ENCODE data around the gene THG1L. TPM values are rescaled to one million over a fixed set of nuclear protein-coding genes. Genes with fewer than 3 reads are reported as not detected.

Gene THG1L
- total and polyA plus RNA-seq, 2 of the 13 experiments (the other 11 are each of a cell fraction or from before 2014, with no cell fraction given): 16.6 to 17.2 TPM

GRCh38 chr5:157766902-157767301, 35.7 kb downstream of the THG1L start:
- Histone ChIP-seq H4K20me1 (ENCODE audit: insufficient read depth, low read length) (no peaks in the 10 kb centered on the region), H3K27ac (ENCODE audit: extremely low read length, insufficient read depth, low read length) (no peak overlapping the region), H3K36me3 (replicated peaks in 1 of 2; ENCODE audit: control insufficient read depth in 1 of 2, insufficient read depth in 2 of 2, low read length in 2 of 2) (no peaks in the 10 kb centered on the region), H3K4me1 (ENCODE audit: insufficient read depth, low read length) (no peaks in the 10 kb centered on the region), H3K9ac (ENCODE audit: insufficient read depth, low read depth, low read length) (no peak overlapping the region), H3K79me2 (ENCODE audit: insufficient read depth, low read length) (no peaks in the 10 kb centered on the region), H3K4me3 (replicated peaks in 1 of 3; ENCODE audit: insufficient read depth in 1 of 3, low read depth in 2 of 3, low read length in 3 of 3) (no peak overlapping the region), H3K27me3 (ENCODE audit: control insufficient read depth in 1 of 2, insufficient read depth in 2 of 2, low read length in 2 of 2) (peaks cover 0 to 7% of the 10 kb centered on the region in 2 experiments; a peak in 1 of 5 replicates), H2AFZ (ENCODE audit: low read length) (no peak overlapping the region), H3K4me2 (ENCODE audit: low read depth, low read length) (no peak overlapping the region), H3K9me3 (ENCODE audit: low read length) (no peaks in the 10 kb centered on the region)
- no TSS peak for BruUV-seq (replicated peaks)
- 40% methylated on average over 1 of the region's 1 CpG for WGBS (ENCODE audit: low lambda C conversion rate)
- POLR2A ChIA-PET: no interaction called here
- DNase-seq (ENCODE audit: low spot score): no peak
- TF ChIP-seq MTA1 (CRISPR knock-in tag; IDR thresholded peaks at IDR 0.05; ENCODE audit: borderline replicate concordance) (no peak), CHD2 (IDR thresholded peaks at IDR 0.05; ENCODE audit: low read depth, low read length) (no peak), IRF9 (CRISPR knock-in tag; IDR thresholded peaks at IDR 0.05; ENCODE audit: borderline replicate concordance) (no peak), ZNF337 (CRISPR knock-in tag; IDR thresholded peaks at IDR 0.05; ENCODE audit: borderline replicate concordance, low read depth) (no peak), ZNF770 (CRISPR knock-in tag; IDR thresholded peaks at IDR 0.05) (no peak)
- CTCF ChIA-PET (ENCODE audit: low intra/inter-chr PET ratio, low total read pairs): no interaction called here
- ATAC-seq: no peak
- in situ Hi-C loops (cut with HindIII; ENCODE audit: extremely low pct_ligation_motif_present, low pct_unique_long_range_greater_than_20kb): no loop called here
- intact Hi-C loops (cut with micrococcal nuclease; ENCODE audit: unreplicated experiment): no loop called here
- FAIRE-seq: no peak

- intact Hi-C loops (cut with micrococcal nuclease; ENCODE audit: unreplicated experiment) (no loop called here), in situ Hi-C loops (cut with HindIII; ENCODE audit: extremely low pct_ligation_motif_present, low pct_unique_long_range_greater_than_20kb) (no loop called here)
- ChIA-PET POLR2A (no interaction called here), CTCF (ENCODE audit: low intra/inter-chr PET ratio, low total read pairs) (no interaction called here)
- no peak for DNase-seq (ENCODE audit: low spot score)
- H3K9ac ChIP-seq (ENCODE audit: insufficient read depth, low read depth, low read length): no peak overlapping the region
- H3K36me3 ChIP-seq (replicated peaks in 1 of 2; ENCODE audit: control insufficient read depth in 1 of 2, insufficient read depth in 2 of 2, low read length in 2 of 2): no peaks in the 10 kb centered on the region
- no peak overlapping the region for H3K4me2 ChIP-seq (ENCODE audit: low read depth, low read length)
- ATAC-seq: no peak
- WGBS (ENCODE audit: low lambda C conversion rate): 42% methylated on average over 3 of the region's 3 CpGs
- H3K4me1 ChIP-seq (ENCODE audit: insufficient read depth, low read length): no peaks in the 10 kb centered on the region
- H3K27ac ChIP-seq (ENCODE audit: extremely low read length, insufficient read depth, low read length): no peak overlapping the region
- peaks cover 0 to 7% of the 10 kb centered on the region in 2 experiments; a peak in 1 of 5 replicates for H3K27me3 ChIP-seq (ENCODE audit: control insufficient read depth in 1 of 2, insufficient read depth in 2 of 2, low read length in 2 of 2)
- H3K4me3 ChIP-seq (replicated peaks in 1 of 3; ENCODE audit: insufficient read depth in 1 of 3, low read depth in 2 of 3, low read length in 3 of 3): no peak overlapping the region
- H4K20me1 ChIP-seq (ENCODE audit: insufficient read depth, low read length): no peaks in the 10 kb centered on the region
- no peak overlapping the region for H2AFZ ChIP-seq (ENCODE audit: low read length)
- H3K9me3 ChIP-seq (ENCODE audit: low read length): no peaks in the 10 kb centered on the region
- no TSS peak for BruUV-seq (replicated peaks)
- no peaks in the 10 kb centered on the region for H3K79me2 ChIP-seq (ENCODE audit: insufficient read depth, low read length)
- TF ChIP-seq ZNF703 (CRISPR knock-in tag; IDR thresholded peaks at IDR 0.05; ENCODE audit: borderline replicate concordance) (no peak), ZNF276 (CRISPR knock-in tag; IDR thresholded peaks at IDR 0.05; ENCODE audit: low read depth) (no peak), TBL1XR1 (IDR thresholded peaks at IDR 0.05; ENCODE audit: borderline replicate concordance, low read length, partially characterized antibody) (no peak), ZNF781 (CRISPR knock-in tag; IDR thresholded peaks at IDR 0.05; ENCODE audit: borderline replicate concordance, not compliant biosample characterization) (no peak), MBD4 (IDR thresholded peaks at IDR 0.05; ENCODE audit: borderline replicate concordance, low read length) (no peak), ATF7-NPFF (CRISPR knock-in tag; IDR thresholded peaks at IDR 0.05; ENCODE audit: low read depth) (no peak)
- FAIRE-seq: no peak
Observed at GRCh38 chr5:157767689-157768088, 36.5 kb downstream of the THG1L start.

Data from HepG2 (cell line).